ENCODE data around the gene IL18R1.

The IL18R1 gene

GRCh38 chr2:102355526-102356380 is at the start of gene IL18R1:
TSS of gene IL18R1 (plus strand) at chr2:102355796. CDS start at chr2:102362661, 6,865 bp downstream.
- no peak for TF ChIP-seq FOXP2 (optimal IDR thresholded peaks at IDR 0.05; ENCODE audit: control extremely low read depth, extremely low read length, insufficient read depth)
- TF ChIP-seq EZH2 (IDR thresholded peaks at IDR 0.05), result no peak
- no peak for TF ChIP-seq POLR2AphosphoS5 (IDR thresholded peaks at IDR 0.05; ENCODE audit: borderline replicate concordance, low read depth, low read length)
- no peak within 1 kb of the TSS for H3K27ac ChIP-seq
- no peaks in the 10 kb centered on the region for H3K9me3 ChIP-seq (ENCODE audit: low read depth, low read length)
- H3K9ac ChIP-seq (ENCODE audit: insufficient read length), result no peak within 1 kb of the TSS
- H3K4me3 ChIP-seq, result peak within 1 kb of the TSS; percentile 36; the same call in 1 of the 2 replicates
- DNase-seq (ENCODE audit: low read depth, low spot score), result no peak
- no peaks in the 10 kb centered on the region for H3K36me3 ChIP-seq (ENCODE audit: insufficient read depth, low read length)

GRCh38 chr2:102306125-102306524 is 49.5 kb upstream of the IL18R1 start:
- Histone ChIP-seq H3K27ac (no peak overlapping the region), H3K9ac (ENCODE audit: insufficient read length) (no peak overlapping the region), H3K9me3 (ENCODE audit: low read depth, low read length) (no peaks in the 10 kb centered on the region), H3K4me3 (no peak overlapping the region), H3K36me3 (ENCODE audit: insufficient read depth, low read length) (no peaks in the 10 kb centered on the region)
- TF ChIP-seq EZH2 (IDR thresholded peaks at IDR 0.05), result no peak
- no peak for TF ChIP-seq POLR2AphosphoS5 (IDR thresholded peaks at IDR 0.05; ENCODE audit: borderline replicate concordance, low read depth, low read length)
- TF ChIP-seq FOXP2 (optimal IDR thresholded peaks at IDR 0.05; ENCODE audit: control extremely low read depth, extremely low read length, insufficient read depth), result no peak
- no peak for DNase-seq (ENCODE audit: low read depth, low spot score)

GRCh38 chr2:102310964-102311640 is 44.5 kb upstream of the IL18R1 start, which contains the start of gene IL1RL1:
TSS of gene IL1RL1 (plus strand) at chr2:102311563. CDS start at chr2:102338265, 26,702 bp downstream.
- no peak within 1 kb of the TSS for H3K9ac ChIP-seq (ENCODE audit: insufficient read length)

GRCh38 chr2:102313025-102313424 is 42.6 kb upstream of the IL18R1 start:
- no peaks in the 10 kb centered on the region for H3K9me3 ChIP-seq (ENCODE audit: low read depth, low read length)
- TF ChIP-seq FOXP2 (optimal IDR thresholded peaks at IDR 0.05; ENCODE audit: control extremely low read depth, extremely low read length, insufficient read depth), result no peak
- TF ChIP-seq EZH2 (IDR thresholded peaks at IDR 0.05), result no peak
- TF ChIP-seq POLR2AphosphoS5 (IDR thresholded peaks at IDR 0.05; ENCODE audit: borderline replicate concordance, low read depth, low read length), result no peak
- no peak overlapping the region for H3K9ac ChIP-seq (ENCODE audit: insufficient read length)
- no peak overlapping the region for H3K4me3 ChIP-seq
- no peak for DNase-seq (ENCODE audit: low read depth, low spot score)
- H3K27ac ChIP-seq, result no peak overlapping the region
- no peaks in the 10 kb centered on the region for H3K36me3 ChIP-seq (ENCODE audit: insufficient read depth, low read length)

More at GRCh38 chr2:102310964-102311640, 44.5 kb upstream of the IL18R1 start, which contains the start of gene IL1RL1:
- no peaks in the 10 kb centered on the region for H3K36me3 ChIP-seq (ENCODE audit: insufficient read depth, low read length)
- no peaks in the 10 kb centered on the region for H3K9me3 ChIP-seq (ENCODE audit: low read depth, low read length)
- no peak within 1 kb of the TSS for H3K27ac ChIP-seq
- no peak for DNase-seq (ENCODE audit: low read depth, low spot score)
- H3K4me3 ChIP-seq, result no peak within 1 kb of the TSS
- TF ChIP-seq EZH2 (IDR thresholded peaks at IDR 0.05) (no peak), FOXP2 (optimal IDR thresholded peaks at IDR 0.05; ENCODE audit: control extremely low read depth, extremely low read length, insufficient read depth) (no peak), POLR2AphosphoS5 (IDR thresholded peaks at IDR 0.05; ENCODE audit: borderline replicate concordance, low read depth, low read length) (no peak)

- no peak for DNase-seq (ENCODE audit: low read depth, low spot score)
- H3K4me3 ChIP-seq, result no peak overlapping the region
- TF ChIP-seq FOXP2 (optimal IDR thresholded peaks at IDR 0.05; ENCODE audit: control extremely low read depth, extremely low read length, insufficient read depth) (no peak), EZH2 (IDR thresholded peaks at IDR 0.05) (no peak), POLR2AphosphoS5 (IDR thresholded peaks at IDR 0.05; ENCODE audit: borderline replicate concordance, low read depth, low read length) (no peak)
- H3K27ac ChIP-seq, result no peak overlapping the region
- H3K9ac ChIP-seq (ENCODE audit: insufficient read length), result no peak overlapping the region
- H3K9me3 ChIP-seq (ENCODE audit: low read depth, low read length), result no peaks in the 10 kb centered on the region
- no peaks in the 10 kb centered on the region for H3K36me3 ChIP-seq (ENCODE audit: insufficient read depth, low read length)
Observed at GRCh38 chr2:102313471-102313870, 42.1 kb upstream of the IL18R1 start.

GRCh38 chr2:102313950-102314349 is 41.6 kb upstream of the IL18R1 start:
- Histone ChIP-seq H3K36me3 (ENCODE audit: insufficient read depth, low read length) (no peaks in the 10 kb centered on the region), H3K9ac (ENCODE audit: insufficient read length) (no peak overlapping the region), H3K4me3 (no peak overlapping the region), H3K9me3 (ENCODE audit: low read depth, low read length) (no peaks in the 10 kb centered on the region), H3K27ac (no peak overlapping the region)
- TF ChIP-seq POLR2AphosphoS5 (IDR thresholded peaks at IDR 0.05; ENCODE audit: borderline replicate concordance, low read depth, low read length) (no peak), FOXP2 (optimal IDR thresholded peaks at IDR 0.05; ENCODE audit: control extremely low read depth, extremely low read length, insufficient read depth) (no peak), EZH2 (IDR thresholded peaks at IDR 0.05) (no peak)
- no peak for DNase-seq (ENCODE audit: low read depth, low spot score)

- Histone ChIP-seq H3K9ac (ENCODE audit: insufficient read length) (no peak overlapping the region), H3K27ac (no peak overlapping the region), H3K4me3 (no peak overlapping the region), H3K36me3 (ENCODE audit: insufficient read depth, low read length) (no peaks in the 10 kb centered on the region), H3K9me3 (ENCODE audit: low read depth, low read length) (no peaks in the 10 kb centered on the region)
- no peak for DNase-seq (ENCODE audit: low read depth, low spot score)
- TF ChIP-seq POLR2AphosphoS5 (IDR thresholded peaks at IDR 0.05; ENCODE audit: borderline replicate concordance, low read depth, low read length) (no peak), EZH2 (IDR thresholded peaks at IDR 0.05) (no peak), FOXP2 (optimal IDR thresholded peaks at IDR 0.05; ENCODE audit: control extremely low read depth, extremely low read length, insufficient read depth) (no peak)
Observed at GRCh38 chr2:102315921-102316320, 39.7 kb upstream of the IL18R1 start.

GRCh38 chr2:102317715-102318114 is 37.9 kb upstream of the IL18R1 start:
- Histone ChIP-seq H3K4me3 (no peak overlapping the region), H3K9me3 (ENCODE audit: low read depth, low read length) (no peaks in the 10 kb centered on the region), H3K9ac (ENCODE audit: insufficient read length) (no peak overlapping the region), H3K36me3 (ENCODE audit: insufficient read depth, low read length) (no peaks in the 10 kb centered on the region), H3K27ac (no peak overlapping the region)
- TF ChIP-seq POLR2AphosphoS5 (IDR thresholded peaks at IDR 0.05; ENCODE audit: borderline replicate concordance, low read depth, low read length), result no peak
- TF ChIP-seq EZH2 (IDR thresholded peaks at IDR 0.05), result no peak
- no peak for TF ChIP-seq FOXP2 (optimal IDR thresholded peaks at IDR 0.05; ENCODE audit: control extremely low read depth, extremely low read length, insufficient read depth)
- no peak for DNase-seq (ENCODE audit: low read depth, low spot score)
